Effector memory CD4-positive, alpha-beta T cell (primary cell): Measurements from ENCODE around the gene PLS3.

Source experiments
- DNase-seq, 3 donors: peaks; one replicate each; pipeline ENCODE4 v3.0.0-alpha.2; 2020
- H3K27ac ChIP-seq: 2 replicates; pipeline ENCODE4 v1.7.0; 2013; ENCODE audit warnings: mild to moderate bottlenecking, low read length, moderate library complexity; ENCODE audit not compliant: insufficient read depth, poor library complexity, severe bottlenecking
- H3K27me3 ChIP-seq: replicated peaks from 2 replicates; pipeline ENCODE4 v1.7.0; 2013; ENCODE audit warnings: mild to moderate bottlenecking, low read length; ENCODE audit not compliant: insufficient read depth, control insufficient read depth, poor library complexity, severe bottlenecking
- H3K36me3 ChIP-seq: 2 replicates; pipeline ENCODE4 v1.7.0; 2013; ENCODE audit warnings: mild to moderate bottlenecking, low read length, moderate library complexity; ENCODE audit not compliant: control insufficient read depth, insufficient read depth
- H3K4me1 ChIP-seq: 2 replicates; pipeline ENCODE4 v1.7.0; 2013; ENCODE audit warnings: low read length, mild to moderate bottlenecking; ENCODE audit not compliant: control insufficient read depth, insufficient read depth, poor library complexity, severe bottlenecking
- H3K4me3 ChIP-seq: 2 replicates; pipeline ENCODE4 v1.7.0; 2013; ENCODE audit warnings: low read length, low read depth, mild to moderate bottlenecking; ENCODE audit not compliant: insufficient read depth, poor library complexity, severe bottlenecking
- H3K9me3 ChIP-seq: 2 replicates; pipeline ENCODE4 v1.7.0; 2013; ENCODE audit warnings: mild to moderate bottlenecking, low read length, moderate library complexity; ENCODE audit not compliant: control insufficient read depth

Gene PLS3

DNA sequence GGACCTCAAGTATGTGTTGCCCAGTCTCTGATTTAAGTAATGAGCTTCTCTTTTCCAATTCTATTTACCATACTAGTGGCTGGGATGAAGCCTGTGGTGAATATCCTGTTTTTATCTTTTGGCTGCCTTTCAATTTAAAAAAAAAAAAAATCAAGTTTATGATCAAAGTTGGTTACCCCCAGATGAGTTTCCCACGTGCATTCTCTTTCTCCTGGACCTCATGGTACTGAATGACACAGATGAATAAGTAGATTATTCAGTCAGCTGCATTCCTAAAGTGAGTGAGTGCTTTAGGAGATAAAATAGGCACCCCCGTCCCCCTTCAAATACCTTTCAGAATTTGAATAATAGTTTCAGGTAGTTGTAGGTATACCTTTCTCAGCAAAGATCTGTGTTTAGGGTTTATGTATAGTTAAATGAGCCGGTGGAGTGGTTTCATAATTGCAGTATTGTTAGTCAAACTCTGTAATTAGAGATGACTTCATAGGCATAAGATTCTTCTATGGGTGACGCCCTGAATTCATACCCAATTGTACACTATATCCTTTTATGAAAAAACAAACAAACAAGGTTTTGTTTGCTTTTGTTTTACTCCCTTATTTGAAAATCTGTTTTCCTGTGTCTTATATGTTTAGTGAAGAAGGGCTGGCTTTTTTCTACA lies 41.9 kb downstream of the PLS3 start:
- H3K27ac ChIP-seq = no peak overlapping the region

DNA sequence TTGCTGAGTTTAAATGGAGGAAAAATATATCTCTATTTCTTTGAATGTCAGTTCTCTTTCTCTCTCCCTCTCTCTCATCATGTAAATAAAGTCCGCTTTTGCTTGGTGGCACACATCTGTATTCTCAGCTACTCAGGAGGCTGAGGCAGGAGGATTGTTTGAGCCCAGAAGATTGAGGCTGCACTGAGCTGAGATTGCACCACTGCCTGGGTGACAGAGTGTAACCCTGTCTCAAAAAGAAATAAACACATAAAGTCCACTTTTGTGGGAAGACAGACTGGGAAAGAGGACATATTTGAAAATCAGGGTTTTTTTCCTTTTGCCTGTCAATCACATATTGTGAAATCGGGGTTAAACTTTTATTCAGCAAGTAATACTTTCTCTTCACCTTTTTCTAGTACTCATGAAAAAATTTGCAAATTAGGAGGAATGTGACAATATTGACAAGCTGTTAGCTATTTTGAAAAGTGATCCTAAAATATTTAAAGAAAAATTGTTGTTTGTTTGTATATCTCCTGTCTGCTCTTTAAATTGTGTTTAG lies 42.6 kb downstream of the PLS3 start:
- Histone ChIP-seq H3K4me3 (no peak overlapping the region), H3K36me3 (no peaks in the 10 kb centered on the region), H3K27me3 (no peaks in the 10 kb centered on the region)

More for the DNA sequence above, 41.9 kb downstream of the PLS3 start:
- Histone ChIP-seq H3K4me1 (no peaks in the 10 kb centered on the region), H3K36me3 (no peaks in the 10 kb centered on the region), H3K4me3 (no peak overlapping the region), H3K9me3 (no peaks in the 10 kb centered on the region), H3K27me3 (no peaks in the 10 kb centered on the region)
- no peak for DNase-seq

DNA sequence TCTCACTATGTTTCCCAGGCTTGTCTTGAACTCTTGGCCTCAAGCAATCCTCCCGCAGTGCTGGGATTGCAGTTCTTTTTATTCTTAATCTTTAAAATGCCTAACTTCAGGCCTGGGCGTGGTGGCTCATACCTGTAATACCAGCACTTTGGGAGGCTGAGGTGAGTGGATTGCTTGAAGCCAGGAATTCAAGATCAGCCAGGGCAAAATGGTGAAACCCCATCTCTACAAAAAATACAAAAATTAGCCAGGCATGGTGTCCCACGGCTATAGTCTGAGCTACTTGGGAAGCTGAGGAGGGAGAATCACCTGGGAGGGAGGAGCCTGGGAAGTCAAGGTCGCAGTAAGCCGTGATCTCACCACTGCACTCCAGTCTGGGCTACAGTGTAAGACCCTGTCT lies 45.9 kb downstream of the PLS3 start:
- Histone ChIP-seq H3K4me3 (no peak overlapping the region), H3K27me3 (no peaks in the 10 kb centered on the region), H3K27ac (no peak overlapping the region), H3K9me3 (no peaks in the 10 kb centered on the region), H3K36me3 (no peaks in the 10 kb centered on the region), H3K4me1 (no peaks in the 10 kb centered on the region)
- DNase-seq = no peak

More for the DNA sequence above, 42.6 kb downstream of the PLS3 start:
- no peak for DNase-seq
- H3K4me1 ChIP-seq = no peaks in the 10 kb centered on the region
- H3K27ac ChIP-seq = no peak overlapping the region
- no peaks in the 10 kb centered on the region for H3K9me3 ChIP-seq

- no peak for DNase-seq
- Histone ChIP-seq H3K4me1 (no peaks in the 10 kb centered on the region), H3K27ac (no peak overlapping the region), H3K27me3 (no peaks in the 10 kb centered on the region), H3K36me3 (no peaks in the 10 kb centered on the region), H3K9me3 (no peaks in the 10 kb centered on the region), H3K4me3 (no peak overlapping the region)
These were observed 48.6 kb downstream of the PLS3 start for GRCh38 chrX:115609621-115610020.

DNA sequence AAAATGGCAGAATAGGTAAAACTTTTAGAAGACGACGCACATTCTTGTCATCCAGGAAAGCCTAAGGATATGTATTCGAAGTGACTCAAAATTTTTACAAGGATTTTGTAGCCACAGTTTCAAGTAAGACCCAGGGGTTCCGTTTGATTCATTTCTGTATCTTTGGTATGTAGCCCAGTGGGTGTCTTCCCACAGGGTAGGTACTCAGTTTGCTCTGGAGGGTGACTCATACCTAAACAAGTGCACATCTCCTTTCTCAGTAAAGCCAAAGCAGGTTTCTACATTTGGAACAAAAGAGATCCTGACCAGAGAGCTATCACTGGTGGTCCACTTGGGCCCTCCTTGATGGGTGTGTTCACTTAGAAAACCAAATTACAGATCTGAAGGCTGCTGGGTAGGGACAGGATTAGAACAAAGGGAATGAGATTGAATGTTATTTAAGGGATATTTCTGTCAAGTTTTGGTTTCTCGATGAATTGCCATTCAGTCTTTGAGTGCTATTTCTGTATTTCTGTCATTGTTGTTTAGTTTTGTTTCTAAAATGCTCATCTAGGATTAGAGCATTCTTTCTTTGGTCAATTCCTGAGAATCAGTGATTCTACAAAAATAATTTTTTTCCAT lies 56.1 kb downstream of the PLS3 start:
- Histone ChIP-seq H3K36me3 (no peaks in the 10 kb centered on the region), H3K4me3 (no peak overlapping the region), H3K9me3 (no peaks in the 10 kb centered on the region), H3K27ac (no peak overlapping the region), H3K4me1 (no peaks in the 10 kb centered on the region), H3K27me3 (no peaks in the 10 kb centered on the region)
- no peak for DNase-seq

GRCh38 chrX:115622534-115622933 lies 61.6 kb downstream of the PLS3 start:
- H3K4me3 ChIP-seq = no peak overlapping the region
- no peaks in the 10 kb centered on the region for H3K27me3 ChIP-seq
- H3K4me1 ChIP-seq = no peaks in the 10 kb centered on the region
- no peak overlapping the region for H3K27ac ChIP-seq
- DNase-seq = no peak
- H3K9me3 ChIP-seq = no peaks in the 10 kb centered on the region
- no peaks in the 10 kb centered on the region for H3K36me3 ChIP-seq

DNA sequence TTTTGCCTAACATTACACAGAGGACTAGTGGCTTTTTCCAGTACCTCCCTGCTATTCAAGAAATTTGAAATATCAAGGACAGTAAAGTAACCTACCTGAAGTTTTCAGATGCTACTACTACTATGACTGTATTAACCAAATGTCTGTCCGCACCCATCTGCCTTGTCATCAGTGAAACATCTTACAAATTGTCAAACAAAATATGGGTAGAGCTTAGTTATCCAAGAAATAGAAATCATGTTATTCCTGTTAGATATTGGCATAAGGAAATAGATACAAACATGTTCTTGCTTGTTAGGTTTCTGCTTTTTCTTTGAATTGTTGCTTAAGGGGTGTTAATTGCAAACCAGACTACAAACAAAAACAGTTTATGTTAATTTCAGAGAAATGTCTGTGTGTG lies 63.9 kb downstream of the PLS3 start:
- H3K36me3 ChIP-seq = no peaks in the 10 kb centered on the region
- H3K4me3 ChIP-seq = no peak overlapping the region
- no peaks in the 10 kb centered on the region for H3K9me3 ChIP-seq
- no peak overlapping the region for H3K27ac ChIP-seq
- no peaks in the 10 kb centered on the region for H3K27me3 ChIP-seq
- no peak for DNase-seq
- no peaks in the 10 kb centered on the region for H3K4me1 ChIP-seq

GRCh38 chrX:115625572-115626301 lies 64.8 kb downstream of the PLS3 start:
- DNase-seq = no peak
- Histone ChIP-seq H3K4me1 (no peaks in the 10 kb centered on the region), H3K9me3 (no peaks in the 10 kb centered on the region), H3K27ac (no peak overlapping the region), H3K4me3 (no peak overlapping the region), H3K27me3 (no peaks in the 10 kb centered on the region), H3K36me3 (no peaks in the 10 kb centered on the region)

- Histone ChIP-seq H3K27ac (no peak overlapping the region), H3K36me3 (no peaks in the 10 kb centered on the region), H3K4me3 (no peak overlapping the region), H3K9me3 (no peaks in the 10 kb centered on the region), H3K4me1 (no peaks in the 10 kb centered on the region), H3K27me3 (no peaks in the 10 kb centered on the region)
- no peak for DNase-seq
These were observed 69.2 kb downstream of the PLS3 start for GRCh38 chrX:115630204-115630603.

DNA sequence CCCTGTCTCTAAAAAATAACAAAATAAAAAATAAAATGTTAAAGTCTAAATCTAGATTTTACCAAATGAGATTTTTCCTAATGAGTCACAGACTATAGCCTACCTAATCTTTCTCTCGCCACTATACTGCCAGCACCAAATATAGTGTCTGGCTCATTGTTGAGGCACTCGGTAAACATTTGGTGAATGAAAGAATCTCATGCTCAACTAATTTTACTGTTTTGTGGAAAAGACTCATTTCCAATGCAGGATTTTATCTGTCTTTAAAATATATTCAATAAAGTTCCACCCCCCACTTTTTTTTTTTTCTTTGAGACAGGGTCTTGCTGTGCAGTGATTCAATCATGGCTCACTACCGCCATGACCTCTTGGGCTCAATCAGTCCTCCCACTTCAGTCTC lies 71.5 kb downstream of the PLS3 start:
- H3K4me1 ChIP-seq = no peaks in the 10 kb centered on the region
- H3K9me3 ChIP-seq = no peaks in the 10 kb centered on the region
- no peak for DNase-seq
- H3K36me3 ChIP-seq = no peaks in the 10 kb centered on the region
- H3K27ac ChIP-seq = no peak overlapping the region
- H3K27me3 ChIP-seq = no peaks in the 10 kb centered on the region
- no peak overlapping the region for H3K4me3 ChIP-seq
